ENCODE results near the gene MAST4. TPM values are rescaled to one million over a fixed set of nuclear protein-coding genes. Genes with fewer than 3 reads are reported as not detected.
A peak's percentile ranks its signal among the peaks of the same experiment; 100 is the strongest.
"Not testable (repeated sequence)": the region's sequence is repeated elsewhere in the genome, so short reads cannot be mapped to it uniquely, and the experiment has no call there.

Gene MAST4
- total RNA-seq, 1 donor, result 23.2 TPM

- no peak overlapping the region for H3K4me3 ChIP-seq (ENCODE audit: low read depth, low read length)
- DNase-seq (ENCODE audit: low read depth), result no peak
- no peak for TF ChIP-seq CTCF (IDR thresholded peaks at IDR 0.05; ENCODE audit: insufficient read depth, low read length)
Measured at GRCh38 chr5:66742083-66742895, 146.1 kb downstream of the MAST4 start.

DNA sequence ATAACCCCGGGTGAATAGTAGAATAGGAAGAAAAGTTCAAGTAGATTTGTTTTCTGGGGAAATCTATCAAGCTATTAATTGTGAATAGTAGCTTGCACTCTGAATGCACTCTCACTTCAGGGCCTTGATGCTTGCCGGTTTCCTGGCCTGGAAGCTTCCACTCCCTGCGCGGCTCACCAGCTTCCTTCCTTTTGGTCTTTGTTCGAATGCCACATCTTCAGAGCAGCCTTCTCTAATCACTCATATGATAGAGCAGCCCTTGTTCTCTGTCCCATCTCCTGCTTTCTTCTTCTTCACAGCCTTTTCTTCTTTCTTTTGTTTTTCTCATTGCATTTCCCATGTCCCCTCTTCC lies 146.7 kb downstream of the MAST4 start:
- no peak overlapping the region for H3K4me3 ChIP-seq (ENCODE audit: low read depth, low read length)
- no peak for DNase-seq (ENCODE audit: low read depth)
- no peak for TF ChIP-seq CTCF (IDR thresholded peaks at IDR 0.05; ENCODE audit: insufficient read depth, low read length)

DNA sequence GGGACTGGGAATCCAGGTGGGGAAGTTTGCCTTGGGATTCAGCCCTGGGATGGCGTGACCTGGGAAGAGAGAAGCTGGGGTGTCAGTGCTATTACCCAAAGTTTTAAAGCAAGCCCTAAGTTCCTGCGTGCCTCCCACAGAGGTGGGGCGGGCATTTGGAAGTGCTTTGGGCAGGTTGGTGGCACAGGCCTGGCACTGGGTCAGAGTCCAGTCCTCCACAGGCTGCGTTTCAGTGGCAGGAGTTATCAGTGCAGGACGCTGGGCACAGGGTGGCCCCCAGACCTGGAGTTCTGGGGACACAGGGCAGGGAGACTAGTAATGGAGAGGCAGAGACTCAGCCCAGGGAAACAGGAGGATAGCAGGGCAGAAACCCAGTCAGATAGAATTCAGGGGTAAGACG lies 147.2 kb downstream of the MAST4 start:
- no peak overlapping the region for H3K4me3 ChIP-seq (ENCODE audit: low read depth, low read length)
- no peak for TF ChIP-seq CTCF (IDR thresholded peaks at IDR 0.05; ENCODE audit: insufficient read depth, low read length)
- DNase-seq (ENCODE audit: low read depth), result no peak

GRCh38 chr5:66744040-66744439 lies 147.8 kb downstream of the MAST4 start:
- H3K4me3 ChIP-seq (ENCODE audit: low read depth, low read length), result no peak overlapping the region
- peak; percentile 93 for DNase-seq (ENCODE audit: low read depth)
- TF ChIP-seq CTCF (IDR thresholded peaks at IDR 0.05; ENCODE audit: insufficient read depth, low read length), result no peak

- no peak for TF ChIP-seq CTCF (IDR thresholded peaks at IDR 0.05; ENCODE audit: insufficient read depth, low read length)
- no peak overlapping the region for H3K4me3 ChIP-seq (ENCODE audit: low read depth, low read length)
- no peak for DNase-seq (ENCODE audit: low read depth)
Measured at GRCh38 chr5:66745297-66745696, 149.1 kb downstream of the MAST4 start.

GRCh38 chr5:66747607-66748006 lies 151.4 kb downstream of the MAST4 start:
- no peak for DNase-seq (ENCODE audit: low read depth)
- no peak overlapping the region for H3K4me3 ChIP-seq (ENCODE audit: low read depth, low read length)
- TF ChIP-seq CTCF (IDR thresholded peaks at IDR 0.05; ENCODE audit: insufficient read depth, low read length), result no peak

GRCh38 chr5:66752668-66753067 lies 156.5 kb downstream of the MAST4 start:
- H3K4me3 ChIP-seq (ENCODE audit: low read depth, low read length); DNase-seq (ENCODE audit: low read depth): not testable (repeated sequence)

Measured in fibroblast of the aortic adventitia (primary cell).